ENCODE results near the gene UBE2I.

UBE2I gene

GRCh38 chr16:1330931-1331711 lies 21.7 kb downstream of the UBE2I start:
- H3K27ac ChIP-seq (replicated peaks; ENCODE audit: low read length): no peak overlapping the region

GRCh38 chr16:1331712-1332617 lies 22.5 kb downstream of the UBE2I start:
- no peak overlapping the region for H3K9ac ChIP-seq (ENCODE audit: low read depth, low read length, poor library complexity)
- H3K14ac ChIP-seq (ENCODE audit: low read length): peak overlapping the region; percentile 31
- no peak overlapping the region for H4K91ac ChIP-seq (ENCODE audit: low read depth, low read length, poor library complexity)
- no peaks in the 10 kb centered on the region for H3K36me3 ChIP-seq (replicated peaks in 1 of 2; ENCODE audit: control insufficient read depth in 2 of 2, insufficient read depth in 2 of 2, low read length in 2 of 2)
- peak overlapping the region; percentile 32 to 47 for H3K4me3 ChIP-seq (ENCODE audit: low read length in 2 of 2)
- H3K4me2 ChIP-seq (ENCODE audit: insufficient read depth, low read length, poor library complexity, severe bottlenecking): peak overlapping the region; percentile 48
- H2AFZ ChIP-seq (ENCODE audit: low read length): peak overlapping the region; percentile 82
- peak overlapping the region; percentile 71 for H2AK5ac ChIP-seq (ENCODE audit: low read depth, low read length)
- peak overlapping the region; percentile 83 for H3K23ac ChIP-seq (ENCODE audit: low read depth, low read length, poor library complexity)
- peaks cover 6 to 58% (median 29%) of the 10 kb centered on the region in 3 experiments for H3K27me3 ChIP-seq (ENCODE audit: control insufficient read depth in 3 of 3, insufficient read depth in 3 of 3, low read depth in 1 of 3, low read length in 3 of 3)
- H3K27ac ChIP-seq (replicated peaks; ENCODE audit: low read length): no peak overlapping the region
- peak overlapping the region; percentile 93 for H2BK12ac ChIP-seq (ENCODE audit: low read length)
- no peak for DNase-seq (ENCODE audit: low spot score)
- H3K18ac ChIP-seq (ENCODE audit: low read length): peak overlapping the region; percentile 81
- H2BK120ac ChIP-seq (ENCODE audit: low read depth, low read length): no peak overlapping the region
- H3K4me1 ChIP-seq (ENCODE audit: control insufficient read depth in 2 of 2, insufficient read depth in 1 of 2, low read depth in 1 of 2, low read length in 2 of 2): peaks cover 26 to 55% of the 10 kb centered on the region in 2 donors
- WGBS, 2 donors (ENCODE audit: extremely low coverage in 2 of 2, insufficient read length in 2 of 2, insufficient replicate concordance in 1 of 2): no CpG with 5 or more reads among the region's 34 CpGs
- no peak overlapping the region for H3K4ac ChIP-seq (ENCODE audit: low read length)
- peak overlapping the region; percentile 99 for H2BK15ac ChIP-seq (ENCODE audit: low read length)
- H2BK5ac ChIP-seq (ENCODE audit: low read length): no peak overlapping the region
- no peak overlapping the region for H4K8ac ChIP-seq (ENCODE audit: low read depth, low read length)
- H3K79me1 ChIP-seq (ENCODE audit: low read depth, low read length): peaks cover 1% of the 10 kb centered on the region
- H3K9me3 ChIP-seq (replicated peaks in 1 of 2; ENCODE audit: control insufficient read depth in 2 of 2, insufficient read depth in 1 of 2, low read depth in 1 of 2, low read length in 2 of 2): peaks cover 7 to 9% of the 10 kb centered on the region in 2 donors

More at GRCh38 chr16:1330931-1331711, 21.7 kb downstream of the UBE2I start:
- Histone ChIP-seq H2AK5ac (ENCODE audit: low read depth, low read length) (peak overlapping the region; percentile 71), H2BK120ac (ENCODE audit: low read depth, low read length) (no peak overlapping the region), H3K4me3 (ENCODE audit: low read length in 2 of 2) (peak overlapping the region in 1 of 2 donors; percentile 32), H2AFZ (ENCODE audit: low read length) (peak overlapping the region; percentile 82), H2BK5ac (ENCODE audit: low read length) (no peak overlapping the region), H3K14ac (ENCODE audit: low read length) (no peak overlapping the region), H4K91ac (ENCODE audit: low read depth, low read length, poor library complexity) (no peak overlapping the region), H3K4me1 (ENCODE audit: control insufficient read depth in 2 of 2, insufficient read depth in 1 of 2, low read depth in 1 of 2, low read length in 2 of 2) (peaks cover 24 to 47% of the 10 kb centered on the region in 2 donors), H3K36me3 (replicated peaks in 1 of 2; ENCODE audit: control insufficient read depth in 2 of 2, insufficient read depth in 2 of 2, low read length in 2 of 2) (no peaks in the 10 kb centered on the region), H3K23ac (ENCODE audit: low read depth, low read length, poor library complexity) (no peak overlapping the region), H4K8ac (ENCODE audit: low read depth, low read length) (no peak overlapping the region), H3K4me2 (ENCODE audit: insufficient read depth, low read length, poor library complexity, severe bottlenecking) (no peak overlapping the region), H2BK12ac (ENCODE audit: low read length) (peak overlapping the region; percentile 93), H2BK15ac (ENCODE audit: low read length) (peak overlapping the region; percentile 84), H3K27me3 (ENCODE audit: control insufficient read depth in 3 of 3, insufficient read depth in 3 of 3, low read depth in 1 of 3, low read length in 3 of 3) (peaks cover 6 to 51% (median 29%) of the 10 kb centered on the region in 3 experiments), H3K4ac (ENCODE audit: low read length) (no peak overlapping the region), H3K79me1 (ENCODE audit: low read depth, low read length) (peaks cover 1% of the 10 kb centered on the region), H3K9ac (ENCODE audit: low read depth, low read length, poor library complexity) (no peak overlapping the region), H3K18ac (ENCODE audit: low read length) (peak overlapping the region; percentile 53), H3K9me3 (replicated peaks in 1 of 2; ENCODE audit: control insufficient read depth in 2 of 2, insufficient read depth in 1 of 2, low read depth in 1 of 2, low read length in 2 of 2) (peaks cover 7 to 9% of the 10 kb centered on the region in 2 donors)
- WGBS, 2 donors (ENCODE audit: extremely low coverage in 2 of 2, insufficient read length in 2 of 2, insufficient replicate concordance in 1 of 2): no CpG with 5 or more reads among the region's 22 CpGs
- DNase-seq (ENCODE audit: low spot score): no peak

DNA sequence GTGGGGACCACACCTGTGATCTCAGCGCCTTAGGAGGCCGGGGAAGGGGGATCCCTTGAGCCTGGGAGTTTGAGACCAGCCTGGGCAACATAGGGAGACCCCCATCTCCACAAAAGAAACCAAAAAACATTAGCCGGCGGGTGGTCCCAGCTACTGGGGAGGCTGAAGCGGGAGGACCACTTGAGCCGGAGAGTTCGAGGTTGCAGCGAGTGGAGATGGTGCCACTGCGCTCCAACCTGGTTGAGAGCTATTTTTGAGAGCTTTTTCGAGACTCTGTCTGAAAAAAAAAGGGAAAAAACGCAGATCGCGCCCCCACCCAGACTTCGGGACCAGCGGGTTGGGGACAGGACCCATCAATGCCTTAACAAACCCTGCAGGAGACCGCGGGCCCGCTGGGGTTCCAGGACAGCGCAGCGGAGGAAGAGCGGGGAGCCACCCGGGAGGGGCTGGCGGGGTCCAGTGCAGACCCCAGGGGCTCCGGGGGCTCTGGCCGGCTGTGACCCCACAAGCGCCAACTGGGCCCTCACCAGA lies 23.2 kb downstream of the UBE2I start:
- peaks cover 1% of the 10 kb centered on the region for H3K79me1 ChIP-seq (ENCODE audit: low read depth, low read length)
- peak overlapping the region; percentile 93 for H2BK12ac ChIP-seq (ENCODE audit: low read length)
- H3K36me3 ChIP-seq (replicated peaks in 1 of 2; ENCODE audit: control insufficient read depth in 2 of 2, insufficient read depth in 2 of 2, low read length in 2 of 2): no peaks in the 10 kb centered on the region
- WGBS, 2 donors (ENCODE audit: extremely low coverage in 2 of 2, insufficient read length in 2 of 2, insufficient replicate concordance in 1 of 2): no CpG with 5 or more reads among the region's 26 CpGs
- peaks cover 7 to 9% of the 10 kb centered on the region in 2 donors for H3K9me3 ChIP-seq (replicated peaks in 1 of 2; ENCODE audit: control insufficient read depth in 2 of 2, insufficient read depth in 1 of 2, low read depth in 1 of 2, low read length in 2 of 2)
- peak overlapping the region; percentile 95 for H3K23ac ChIP-seq (ENCODE audit: low read depth, low read length, poor library complexity)
- H3K4me3 ChIP-seq (ENCODE audit: low read length in 2 of 2): no peak overlapping the region
- H3K4me2 ChIP-seq (ENCODE audit: insufficient read depth, low read length, poor library complexity, severe bottlenecking): peak overlapping the region; percentile 57
- no peak overlapping the region for H4K91ac ChIP-seq (ENCODE audit: low read depth, low read length, poor library complexity)
- peak overlapping the region; percentile 98 for H2AK5ac ChIP-seq (ENCODE audit: low read depth, low read length)
- peak overlapping the region; percentile 21 for H3K9ac ChIP-seq (ENCODE audit: low read depth, low read length, poor library complexity)
- H4K8ac ChIP-seq (ENCODE audit: low read depth, low read length): no peak overlapping the region
- peak overlapping the region; percentile 56 for H3K14ac ChIP-seq (ENCODE audit: low read length)
- DNase-seq (ENCODE audit: low spot score): no peak
- no peak overlapping the region for H3K27ac ChIP-seq (replicated peaks; ENCODE audit: low read length)
- peak overlapping the region; percentile 47 for H2BK120ac ChIP-seq (ENCODE audit: low read depth, low read length)
- H3K4ac ChIP-seq (ENCODE audit: low read length): no peak overlapping the region
- H3K4me1 ChIP-seq (ENCODE audit: control insufficient read depth in 2 of 2, insufficient read depth in 1 of 2, low read depth in 1 of 2, low read length in 2 of 2): peaks cover 20 to 56% of the 10 kb centered on the region in 2 donors
- peak overlapping the region; percentile 91 for H3K18ac ChIP-seq (ENCODE audit: low read length)
- H2BK15ac ChIP-seq (ENCODE audit: low read length): peak overlapping the region; percentile 99
- H2BK5ac ChIP-seq (ENCODE audit: low read length): no peak overlapping the region
- H3K27me3 ChIP-seq (ENCODE audit: control insufficient read depth in 3 of 3, insufficient read depth in 3 of 3, low read depth in 1 of 3, low read length in 3 of 3): peaks cover 6 to 58% (median 29%) of the 10 kb centered on the region in 3 experiments
- H2AFZ ChIP-seq (ENCODE audit: low read length): peak overlapping the region; percentile 82

Measured in neuronal stem cell (in vitro differentiated cells).